ENCODE measurements around the gene CKMT2. TPM values are rescaled to one million over a fixed set of nuclear protein-coding genes. Genes with fewer than 3 reads are reported as not detected.

The CKMT2 gene
- total RNA-seq: not detected in 2 replicates

DNA sequence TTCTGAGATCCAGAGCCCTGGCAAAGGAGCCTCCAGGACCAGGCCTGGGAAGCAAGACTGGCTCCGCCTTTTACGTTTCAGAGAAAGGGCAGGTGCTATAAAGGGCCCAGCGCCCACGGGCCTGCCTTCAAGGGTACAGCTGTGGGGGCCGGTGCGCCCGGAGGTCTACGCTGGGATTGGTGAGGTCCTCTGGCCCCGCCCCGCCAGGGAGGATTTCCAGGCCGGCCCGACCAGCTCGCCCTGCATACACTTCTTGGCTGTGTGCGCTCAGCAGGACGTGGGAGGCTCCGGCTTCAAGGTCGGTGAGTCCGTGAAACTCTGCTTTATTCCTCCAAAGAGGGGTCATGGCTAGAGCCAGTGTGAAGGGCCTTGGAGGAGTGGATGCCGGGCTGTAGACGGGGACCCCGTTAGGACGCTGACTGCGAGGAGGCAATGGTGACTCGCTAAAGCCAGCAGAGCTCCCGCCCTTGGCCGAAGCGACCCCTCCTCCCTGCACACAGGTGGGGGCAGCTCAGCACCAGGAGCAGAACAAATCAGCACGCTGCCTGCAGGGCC lies at the start of gene CKMT2:
TSS of gene CKMT2 (plus strand) at position 243 of the 555 bp plus-strand sequence. CDS start 17,811 bp downstream, outside the sequence.
- TF ChIP-seq, protein P1, sequence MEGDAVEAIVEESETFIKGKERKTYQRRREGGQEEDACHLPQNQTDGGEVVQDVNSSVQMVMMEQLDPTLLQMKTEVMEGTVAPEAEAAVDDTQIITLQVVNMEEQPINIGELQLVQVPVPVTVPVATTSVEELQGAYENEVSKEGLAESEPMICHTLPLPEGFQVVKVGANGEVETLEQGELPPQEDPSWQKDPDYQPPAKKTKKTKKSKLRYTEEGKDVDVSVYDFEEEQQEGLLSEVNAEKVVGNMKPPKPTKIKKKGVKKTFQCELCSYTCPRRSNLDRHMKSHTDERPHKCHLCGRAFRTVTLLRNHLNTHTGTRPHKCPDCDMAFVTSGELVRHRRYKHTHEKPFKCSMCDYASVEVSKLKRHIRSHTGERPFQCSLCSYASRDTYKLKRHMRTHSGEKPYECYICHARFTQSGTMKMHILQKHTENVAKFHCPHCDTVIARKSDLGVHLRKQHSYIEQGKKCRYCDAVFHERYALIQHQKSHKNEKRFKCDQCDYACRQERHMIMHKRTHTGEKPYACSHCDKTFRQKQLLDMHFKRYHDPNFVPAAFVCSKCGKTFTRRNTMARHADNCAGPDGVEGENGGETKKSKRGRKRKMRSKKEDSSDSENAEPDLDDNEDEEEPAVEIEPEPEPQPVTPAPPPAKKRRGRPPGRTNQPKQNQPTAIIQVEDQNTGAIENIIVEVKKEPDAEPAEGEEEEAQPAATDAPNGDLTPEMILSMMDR (IDR thresholded peaks at IDR 0.05; ENCODE audit: insufficient read depth, low read length, poor library complexity, severe bottlenecking): no peak
- peak; percentile 5 for DNase-seq (ENCODE audit: low read depth)
- Histone ChIP-seq H3K27me3 (ENCODE audit: control insufficient read depth, insufficient read depth, low read length) (no peaks in the 10 kb centered on the region), H3K36me3 (ENCODE audit: control insufficient read depth, insufficient read depth, low read length) (no peaks in the 10 kb centered on the region), H3K4me3 (ENCODE audit: low read depth, low read length) (peak within 1 kb of the TSS; percentile 24)

DNA sequence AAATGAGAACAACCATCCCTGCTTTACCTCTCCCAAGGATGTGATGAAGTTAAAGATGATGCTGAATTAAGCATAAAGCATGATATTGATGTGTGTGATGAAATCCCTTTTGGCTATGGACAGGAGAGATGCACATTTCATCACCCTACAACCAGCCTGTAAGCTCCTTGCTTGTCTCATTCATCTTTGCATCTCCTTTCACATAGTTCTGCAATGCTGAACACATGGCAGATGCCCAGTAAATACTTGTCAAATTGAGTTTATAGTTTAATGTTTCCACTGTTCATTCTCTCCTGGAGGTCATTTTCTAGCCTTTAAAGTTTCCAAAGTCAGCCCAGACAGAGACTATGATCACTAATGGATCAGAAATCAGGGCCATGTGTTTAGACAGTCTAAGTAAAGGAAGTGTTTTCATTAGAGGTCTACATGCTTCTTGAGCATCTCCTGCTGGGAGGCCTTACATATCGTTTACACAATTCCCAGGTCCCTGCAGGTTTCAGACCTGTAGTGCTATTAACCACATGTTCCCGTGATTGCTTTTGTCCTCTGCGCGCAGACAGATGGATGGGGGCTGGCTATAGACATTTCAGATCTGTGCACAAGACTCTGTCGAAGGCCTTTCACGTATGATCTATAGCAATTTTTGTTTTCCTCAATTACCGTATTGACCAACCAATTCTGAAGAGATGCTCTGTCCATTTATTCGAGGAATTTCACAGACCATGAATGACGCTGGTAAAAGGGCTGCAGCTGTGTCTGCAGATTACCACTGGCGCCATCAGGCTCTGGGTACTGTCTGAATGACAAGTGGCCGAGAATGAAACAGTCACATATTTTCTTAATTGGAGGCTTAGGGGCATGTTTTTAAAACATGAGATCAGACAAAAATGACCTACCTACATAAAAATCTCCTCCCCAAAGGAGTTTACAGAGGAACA lies 49.0 kb upstream of the CKMT2 start:
- no peak overlapping the region for H3K4me3 ChIP-seq (ENCODE audit: low read depth, low read length)

DNA sequence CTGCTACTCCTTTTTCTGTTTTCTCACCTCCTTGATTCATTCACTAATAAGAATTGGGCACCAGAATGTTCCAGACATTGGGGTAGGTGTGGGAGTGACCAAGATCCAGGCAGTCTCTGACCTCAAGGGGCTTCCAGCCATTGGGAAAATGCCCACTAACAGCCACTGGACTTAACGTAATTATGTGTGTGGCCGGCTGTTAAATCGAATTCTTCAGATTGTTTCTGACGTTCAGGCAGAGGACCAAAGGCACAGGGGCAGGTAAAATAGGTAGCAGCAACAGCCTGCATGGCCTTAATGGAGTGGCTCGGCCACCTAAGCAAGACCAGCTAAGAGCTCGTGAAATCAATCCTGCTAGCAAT lies 48.4 kb upstream of the CKMT2 start:
- Histone ChIP-seq H3K36me3 (ENCODE audit: control insufficient read depth, insufficient read depth, low read length) (no peaks in the 10 kb centered on the region), H3K27me3 (ENCODE audit: control insufficient read depth, insufficient read depth, low read length) (no peaks in the 10 kb centered on the region), H3K4me3 (ENCODE audit: low read depth, low read length) (no peak overlapping the region)
- TF ChIP-seq, protein P1 (IDR thresholded peaks at IDR 0.05; ENCODE audit: insufficient read depth, low read length, poor library complexity, severe bottlenecking): no peak
- no peak for DNase-seq (ENCODE audit: low read depth)

More for the DNA sequence above, 49.0 kb upstream of the CKMT2 start:
- no peaks in the 10 kb centered on the region for H3K36me3 ChIP-seq (ENCODE audit: control insufficient read depth, insufficient read depth, low read length)
- no peak for DNase-seq (ENCODE audit: low read depth)
- no peaks in the 10 kb centered on the region for H3K27me3 ChIP-seq (ENCODE audit: control insufficient read depth, insufficient read depth, low read length)
- TF ChIP-seq, protein P1 (IDR thresholded peaks at IDR 0.05; ENCODE audit: insufficient read depth, low read length, poor library complexity, severe bottlenecking): no peak

DNA sequence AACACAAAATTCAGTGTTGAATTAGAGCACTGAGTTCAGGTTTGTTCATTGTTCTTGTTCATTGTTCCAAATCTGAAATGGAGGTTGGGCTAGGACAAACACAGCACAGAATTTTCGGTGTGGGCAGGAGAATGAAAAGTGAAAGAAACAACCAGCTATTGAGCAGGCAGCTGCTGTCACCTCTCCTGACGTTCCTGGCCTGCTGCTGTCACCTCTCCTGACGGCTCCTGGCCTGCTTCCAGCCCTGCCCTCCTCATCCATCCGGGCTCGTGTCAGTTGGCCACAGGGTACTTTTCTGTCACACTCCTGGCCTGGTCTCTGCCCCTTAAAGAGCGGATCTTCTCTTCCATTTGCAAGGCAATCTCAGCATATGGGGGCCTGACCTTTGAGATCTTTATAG lies 45.2 kb upstream of the CKMT2 start:
- TF ChIP-seq, protein P1 (IDR thresholded peaks at IDR 0.05; ENCODE audit: insufficient read depth, low read length, poor library complexity, severe bottlenecking): no peak
- Histone ChIP-seq H3K4me3 (ENCODE audit: low read depth, low read length) (no peak overlapping the region), H3K27me3 (ENCODE audit: control insufficient read depth, insufficient read depth, low read length) (no peaks in the 10 kb centered on the region), H3K36me3 (ENCODE audit: control insufficient read depth, insufficient read depth, low read length) (no peaks in the 10 kb centered on the region)
- no peak for DNase-seq (ENCODE audit: low read depth)

DNA sequence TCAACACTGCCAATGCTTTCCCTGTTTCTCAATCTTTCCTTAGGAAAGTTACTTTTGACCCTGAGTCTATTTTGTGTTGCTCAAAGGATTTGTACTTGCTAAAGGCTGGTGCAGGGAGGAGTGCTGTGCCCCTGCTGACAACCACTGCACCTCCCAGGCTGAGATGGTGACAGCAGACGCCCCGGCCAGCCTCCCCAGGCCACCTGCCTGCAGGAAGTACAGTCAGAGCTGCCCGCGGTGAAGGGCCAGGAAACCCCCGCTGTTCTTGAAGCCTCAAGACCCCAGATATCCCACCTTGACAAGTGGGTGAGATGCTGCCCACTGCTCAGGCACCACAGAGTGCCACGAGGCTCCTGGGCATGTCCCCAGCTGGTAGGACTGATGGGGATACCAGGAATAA lies 44.2 kb upstream of the CKMT2 start:
- DNase-seq (ENCODE audit: low read depth): no peak
- H3K27me3 ChIP-seq (ENCODE audit: control insufficient read depth, insufficient read depth, low read length): no peaks in the 10 kb centered on the region
- TF ChIP-seq, protein P1 (IDR thresholded peaks at IDR 0.05; ENCODE audit: insufficient read depth, low read length, poor library complexity, severe bottlenecking): no peak
- no peaks in the 10 kb centered on the region for H3K36me3 ChIP-seq (ENCODE audit: control insufficient read depth, insufficient read depth, low read length)
- no peak overlapping the region for H3K4me3 ChIP-seq (ENCODE audit: low read depth, low read length)
